Body of pancreas (tissue), 4 donors: ENCODE results near the gene SLC35F3. TPM values are rescaled to one million over a fixed set of nuclear protein-coding genes. Genes with fewer than 3 reads are reported as not detected.

Experiments used
- ATAC-seq: fragments of 150-250 bp; one replicate; pipeline ENCODE4 v1.9.1; 2016
- DNase-seq, 4 donors: peaks; one replicate each; pipeline ENCODE4 v3.0.0-alpha.2; 2019
- H3K27ac ChIP-seq, 4 donors: fragments of 200-600 bp; sonication (generic); 1 replicate in 3 of 4; 2 replicates in 1 of 4; pipeline versions ENCODE4 v1.5.1 to v1.6.1; 2016 to 2019; ENCODE audit warnings: mild to moderate bottlenecking in 1 of 4, mixed read lengths in 1 of 4, moderate library complexity in 1 of 4
- H3K27me3 ChIP-seq, 2 donors: fragments of 200-600 bp; sonication (generic); one replicate each; pipeline ENCODE4 v1.6.0; 2016; ENCODE audit warnings: mild to moderate bottlenecking in 1 of 2
- H3K36me3 ChIP-seq, 2 donors: fragments of 200-600 bp; sonication (generic); replicated peaks in 1 of 2; 2 replicates each; pipeline ENCODE4 v1.5.1; 2016; ENCODE audit warnings: low read depth in 2 of 2; ENCODE audit not compliant: insufficient read depth in 1 of 2
- H3K4me1 ChIP-seq: fragments of 200-600 bp; sonication (generic); one replicate; pipeline ENCODE4 v1.6.0; 2016
- H3K4me3 ChIP-seq, 2 donors: fragments of 200-600 bp; sonication (generic); 1 replicate in 1 of 2; 2 replicates in 1 of 2; pipeline ENCODE4 v1.5.1; 2016 to 2019
- H3K9me3 ChIP-seq, 3 donors: fragments of 200-600 bp; sonication (generic); 1 replicate in 2 of 3; 2 replicates in 1 of 3; pipeline ENCODE4 v1.5.1; 2016
- POLR2A ChIP-seq, 3 donors: fragments of 450-650 bp; IDR thresholded peaks; one replicate each; pipeline ENCODE4 v1.6.1; 2016; ENCODE audit warnings: antibody characterized with exemption in 3 of 3, mild to moderate bottlenecking in 2 of 3
- WGBS, 2 donors: methylation state at CpG; one replicate each; pipeline ENCODE4 v1.1.5; 2017; 5-methylcytosine and 5-hydroxymethylcytosine counted together
- intact Hi-C: fragments of 100-400 bp; cut with DNase I; formaldehyde crosslinking; loops from one replicate; pipeline ENCODE4 v1.15.1; 2023
- total RNA-seq, 2 donors: library from RNA; depleted of rRNA; stranded (reverse); fragments of >200 nt; gene quantifications; one replicate each; pipeline ENCODE4 v1.1.0, GENCODE V29; 2016
- TF ChIP-seq, protein P1 (sequence below), 7 experiments: fragments of 450-650 bp in 4 of 7; fragments of 200-600 bp in 3 of 7; sonication (generic) in 3 of 7; IDR thresholded peaks; one replicate each; pipeline ENCODE4 v1.5.1; 2016 to 2019; ENCODE audit warnings: antibody characterized with exemption in 7 of 7

Gene SLC35F3
- total RNA-seq, 2 donors from 2014 or later: 0.99 to 11.7 TPM

DNA sequence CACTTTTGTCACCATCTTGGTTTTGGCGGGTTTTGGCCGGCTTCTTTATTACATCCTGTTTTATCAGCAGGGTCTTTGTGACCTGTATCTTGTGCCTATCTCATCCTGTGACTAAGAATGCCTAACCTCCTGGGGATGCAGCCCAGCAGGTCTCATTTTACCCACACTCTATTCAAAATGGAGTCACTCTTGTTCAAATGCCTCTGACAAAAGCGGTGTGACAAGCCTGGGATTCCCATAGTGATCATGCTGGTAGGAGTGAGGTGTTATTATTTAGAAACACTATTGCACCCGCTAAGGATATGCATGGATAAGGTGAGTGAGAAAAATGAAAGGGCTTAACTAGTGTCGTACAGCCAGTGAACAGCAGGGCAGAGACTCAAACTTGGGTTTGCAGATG, 357.1 kb downstream of the SLC35F3 start:
- peak overlapping the region; percentile 86 to 91 (median 88) for H3K27ac ChIP-seq
- intact Hi-C loops: no loop called here
- WGBS, 2 donors: 79 to 95% methylated on average over 5 of the region's 5 CpGs

DNA sequence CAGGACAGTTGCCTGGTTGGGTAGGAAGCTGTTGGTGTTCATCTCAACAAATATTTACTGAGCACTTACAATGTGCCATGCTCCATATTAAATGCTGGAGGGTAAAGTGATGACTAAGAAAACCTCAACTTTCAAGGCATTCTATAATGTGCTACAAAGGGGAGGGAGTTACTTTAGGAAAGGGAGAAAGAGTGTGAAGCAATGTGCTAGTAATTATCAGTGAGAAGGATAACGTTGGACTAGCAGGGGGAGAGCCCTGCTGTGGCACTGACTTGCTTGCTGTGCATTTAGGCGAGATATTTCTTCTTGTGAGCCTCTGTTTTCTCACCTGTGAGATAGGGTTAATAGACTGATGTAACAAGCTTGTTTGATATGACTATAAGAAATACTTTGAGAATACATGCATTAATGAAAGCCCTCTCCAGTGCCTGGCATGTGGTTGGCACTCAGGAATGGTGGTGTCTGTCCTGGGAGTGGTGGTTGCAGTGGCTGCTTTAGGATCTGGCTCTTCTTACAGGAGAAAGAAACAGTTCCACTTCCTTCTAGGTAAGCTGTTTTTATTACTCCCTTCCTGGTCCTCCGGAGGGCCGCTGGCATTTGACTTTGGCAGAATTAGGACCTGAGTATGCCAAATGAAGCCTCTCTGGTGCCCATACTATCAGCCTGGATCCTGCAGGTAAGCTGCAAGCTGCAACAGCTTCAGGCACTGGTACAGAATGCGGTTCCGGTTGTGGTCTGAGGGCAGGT, 357.7 kb downstream of the SLC35F3 start:
- Histone ChIP-seq H3K4me1 (peaks cover 32% of the 10 kb centered on the region), H3K4me3 (no peak overlapping the region), H3K27ac (peak overlapping the region; percentile 86 to 91 (median 88)), H3K36me3 (no peaks in the 10 kb centered on the region), H3K9me3 (no peaks in the 10 kb centered on the region), H3K27me3 (no peaks in the 10 kb centered on the region)
- intact Hi-C loops: no loop called here
- peak in 1 of 3 donors; percentile 6 for TF ChIP-seq POLR2A (IDR thresholded peaks at IDR 0.05)
- TF ChIP-seq, protein P1, sequence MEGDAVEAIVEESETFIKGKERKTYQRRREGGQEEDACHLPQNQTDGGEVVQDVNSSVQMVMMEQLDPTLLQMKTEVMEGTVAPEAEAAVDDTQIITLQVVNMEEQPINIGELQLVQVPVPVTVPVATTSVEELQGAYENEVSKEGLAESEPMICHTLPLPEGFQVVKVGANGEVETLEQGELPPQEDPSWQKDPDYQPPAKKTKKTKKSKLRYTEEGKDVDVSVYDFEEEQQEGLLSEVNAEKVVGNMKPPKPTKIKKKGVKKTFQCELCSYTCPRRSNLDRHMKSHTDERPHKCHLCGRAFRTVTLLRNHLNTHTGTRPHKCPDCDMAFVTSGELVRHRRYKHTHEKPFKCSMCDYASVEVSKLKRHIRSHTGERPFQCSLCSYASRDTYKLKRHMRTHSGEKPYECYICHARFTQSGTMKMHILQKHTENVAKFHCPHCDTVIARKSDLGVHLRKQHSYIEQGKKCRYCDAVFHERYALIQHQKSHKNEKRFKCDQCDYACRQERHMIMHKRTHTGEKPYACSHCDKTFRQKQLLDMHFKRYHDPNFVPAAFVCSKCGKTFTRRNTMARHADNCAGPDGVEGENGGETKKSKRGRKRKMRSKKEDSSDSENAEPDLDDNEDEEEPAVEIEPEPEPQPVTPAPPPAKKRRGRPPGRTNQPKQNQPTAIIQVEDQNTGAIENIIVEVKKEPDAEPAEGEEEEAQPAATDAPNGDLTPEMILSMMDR (IDR thresholded peaks at IDR 0.05): no peak
- WGBS, 2 donors: 30 to 34% methylated on average over 4 to 6 of the region's 6 CpGs
- ATAC-seq (peak; percentile 74), DNase-seq (peak; percentile 48 to 61 (median 54))

More for the DNA sequence above, 357.1 kb downstream of the SLC35F3 start:
- no peaks in the 10 kb centered on the region for H3K27me3 ChIP-seq
- no peak for DNase-seq
- peaks cover 32% of the 10 kb centered on the region for H3K4me1 ChIP-seq
- no peak for ATAC-seq
- no peak overlapping the region for H3K4me3 ChIP-seq
- H3K9me3 ChIP-seq: no peaks in the 10 kb centered on the region
- no peaks in the 10 kb centered on the region for H3K36me3 ChIP-seq
- no peak for TF ChIP-seq POLR2A (IDR thresholded peaks at IDR 0.05)
- TF ChIP-seq, protein P1 (IDR thresholded peaks at IDR 0.05): no peak

DNA sequence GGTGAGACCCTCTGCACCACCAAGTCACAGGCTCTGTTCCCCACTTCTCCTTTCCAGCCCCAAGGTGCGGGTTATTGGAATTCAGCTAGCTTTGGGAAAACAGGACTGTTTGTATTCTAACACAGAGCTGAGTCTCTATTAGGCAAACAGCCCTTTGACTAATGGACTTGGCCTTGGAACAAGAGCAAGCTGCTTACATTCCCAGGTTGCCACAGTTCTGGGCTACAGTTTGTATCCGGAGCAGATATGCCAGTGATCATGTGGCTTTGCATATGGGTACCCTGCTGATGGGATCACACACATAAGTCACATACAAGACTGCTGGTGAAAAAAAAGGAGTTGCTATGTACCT, 358.3 kb downstream of the SLC35F3 start:
- intact Hi-C loops: no loop called here
- Histone ChIP-seq H3K4me3 (no peak overlapping the region), H3K27ac (peak overlapping the region; percentile 86 to 91 (median 88)), H3K36me3 (no peaks in the 10 kb centered on the region), H3K4me1 (peaks cover 32% of the 10 kb centered on the region), H3K27me3 (no peaks in the 10 kb centered on the region), H3K9me3 (no peaks in the 10 kb centered on the region)
- TF ChIP-seq POLR2A (IDR thresholded peaks at IDR 0.05): peak in 2 of 3 donors; percentile 24 to 32
- TF ChIP-seq, protein P1 (IDR thresholded peaks at IDR 0.05): no peak
- 0 to 27% methylated on average over 1 to 2 of the region's 2 CpGs for WGBS, 2 donors
- ATAC-seq (peak; percentile 97), DNase-seq (peak; percentile 83 to 92 (median 90))

DNA sequence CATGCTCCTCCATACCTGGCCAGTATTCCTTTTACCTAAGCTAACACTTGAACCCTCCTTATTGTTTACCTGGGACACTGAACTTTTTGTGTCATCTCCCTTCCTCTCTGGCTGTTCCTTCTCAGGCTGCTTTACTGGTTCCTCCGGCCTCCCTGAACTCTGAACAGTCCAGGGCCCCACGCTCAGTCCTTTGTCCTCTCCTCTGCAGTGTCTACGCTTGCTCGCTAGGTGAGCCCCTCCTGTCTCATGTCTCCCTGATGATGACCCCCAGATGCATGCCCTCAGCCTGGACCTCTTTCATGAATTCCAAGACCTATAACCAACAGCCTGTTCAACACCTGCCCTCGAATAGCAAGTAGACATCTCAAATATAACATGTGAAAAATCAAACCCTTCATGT, 360.4 kb downstream of the SLC35F3 start:
- no peaks in the 10 kb centered on the region for H3K9me3 ChIP-seq
- 87 to 95% methylated on average over 5 of the region's 5 CpGs for WGBS, 2 donors

More for the DNA sequence above, 360.4 kb downstream of the SLC35F3 start:
- ATAC-seq (no peak), DNase-seq (no peak)
- intact Hi-C loops: no loop called here
- no peak for TF ChIP-seq POLR2A (IDR thresholded peaks at IDR 0.05)
- TF ChIP-seq, protein P1 (IDR thresholded peaks at IDR 0.05): no peak
- Histone ChIP-seq H3K36me3 (no peaks in the 10 kb centered on the region), H3K4me1 (peaks cover 32% of the 10 kb centered on the region), H3K27ac (no peak overlapping the region), H3K4me3 (no peak overlapping the region), H3K27me3 (no peaks in the 10 kb centered on the region)
